ENCODE data around the gene NAIF1.

Gene NAIF1

GRCh38 chr9:128099932-128100491 lies 32.9 kb upstream of the NAIF1 start:
- Mint-ChIP-seq H3K4me3 (peak overlapping the region; percentile 56 to 91 (median 86)), H3K9me3 (no peaks in the 10 kb centered on the region), H3K4me1 (peaks cover 77% of the 10 kb centered on the region), H3K27ac (peak overlapping the region; percentile 98 to 99 (median 99)), H3K27me3 (ENCODE audit: low read depth) (no peaks in the 10 kb centered on the region), H3K36me3 (ENCODE audit: low read depth) (peaks cover 25% of the 10 kb centered on the region)
- no peak for TF ChIP-seq CTCF (IDR thresholded peaks at IDR 0.05; ENCODE audit: unreplicated experiment in 3 of 3)

- TF ChIP-seq CTCF (IDR thresholded peaks at IDR 0.05; ENCODE audit: unreplicated experiment in 3 of 3) = no peak
- H3K27me3 Mint-ChIP-seq (ENCODE audit: low read depth) = no peaks in the 10 kb centered on the region
Observed at GRCh38 chr9:128099231-128099931, 32.3 kb upstream of the NAIF1 start.

GRCh38 chr9:128098297-128099230 lies 31.4 kb upstream of the NAIF1 start:
- Mint-ChIP-seq H3K27me3 (ENCODE audit: low read depth) (no peaks in the 10 kb centered on the region), H3K9me3 (no peaks in the 10 kb centered on the region), H3K36me3 (ENCODE audit: low read depth) (peaks cover 22% of the 10 kb centered on the region), H3K4me1 (peaks cover 77% of the 10 kb centered on the region), H3K4me3 (peak overlapping the region; percentile 86 to 91 (median 88)), H3K27ac (peak overlapping the region; percentile 98 to 99 (median 99))
- TF ChIP-seq CTCF (IDR thresholded peaks at IDR 0.05; ENCODE audit: unreplicated experiment in 3 of 3) = no peak

More at GRCh38 chr9:128099231-128099931, 32.3 kb upstream of the NAIF1 start:
- H3K27ac Mint-ChIP-seq = peak overlapping the region; percentile 98 to 99 (median 99)
- peaks cover 79% of the 10 kb centered on the region for H3K4me1 Mint-ChIP-seq
- peaks cover 25% of the 10 kb centered on the region for H3K36me3 Mint-ChIP-seq (ENCODE audit: low read depth)
- peak overlapping the region; percentile 86 to 91 (median 88) for H3K4me3 Mint-ChIP-seq
- no peaks in the 10 kb centered on the region for H3K9me3 Mint-ChIP-seq

- H3K36me3 Mint-ChIP-seq (ENCODE audit: low read depth) = peaks cover 14% of the 10 kb centered on the region
- peak overlapping the region; percentile 86 to 91 (median 88) for H3K4me3 Mint-ChIP-seq
- H3K27me3 Mint-ChIP-seq (ENCODE audit: low read depth) = no peaks in the 10 kb centered on the region
- TF ChIP-seq CTCF (IDR thresholded peaks at IDR 0.05; ENCODE audit: unreplicated experiment in 3 of 3) = no peak
- H3K27ac Mint-ChIP-seq = peak overlapping the region; percentile 98 to 99 (median 99)
- no peaks in the 10 kb centered on the region for H3K9me3 Mint-ChIP-seq
- H3K4me1 Mint-ChIP-seq = peaks cover 77% of the 10 kb centered on the region
Observed at GRCh38 chr9:128097543-128098296, 30.6 kb upstream of the NAIF1 start.
